Left ventricle myocardium inferior (tissue), 1 donor: ENCODE data around the gene CAMK2A. TPM values are rescaled to one million over a fixed set of nuclear protein-coding genes. Genes with fewer than 3 reads are reported as not detected.

Experiments used
- DNase-seq: peaks from one replicate; pipeline ENCODE4 v3.0.0-alpha.2; 2020
- H3K27ac ChIP-seq: fragments of 200-600 bp; replicated peaks from 2 replicates; pipeline ENCODE4 v1.8.0; 2021
- H3K27me3 ChIP-seq: fragments of 200-600 bp; 2 replicates; pipeline ENCODE4 v1.8.0; 2021; ENCODE audit warnings: low read depth
- H3K36me3 ChIP-seq: fragments of 200-600 bp; 2 replicates; pipeline ENCODE4 v1.8.0; 2021
- H3K4me1 ChIP-seq: fragments of 200-600 bp; 2 replicates; pipeline ENCODE4 v1.8.0; 2021
- H3K4me3 ChIP-seq: fragments of 200-600 bp; 2 replicates; pipeline ENCODE4 v1.8.0; 2021; ENCODE audit warnings: mild to moderate bottlenecking, moderate library complexity
- H3K9me3 ChIP-seq: fragments of 200-600 bp; replicated peaks from 2 replicates; pipeline ENCODE4 v1.8.0; 2021
- CTCF ChIP-seq: fragments of 200-600 bp; IDR thresholded peaks from 2 replicates; pipeline ENCODE4 v1.8.0; 2021; ENCODE audit warnings: antibody characterized with exemption, mild to moderate bottlenecking, borderline replicate concordance
- intact Hi-C: fragments of 100-400 bp; cut with micrococcal nuclease; formaldehyde crosslinking; loops from one replicate; pipeline ENCODE4 v1.11.0; 2022
- total RNA-seq: library from RNA; stranded (reverse); fragmentation: NEBNext Ultra II Directional; extraction: Animal tissue kit (Norgen Biotek cat#: 25700); gene quantifications from one replicate; pipeline ENCODE4 v1.2.1, GENCODE V29; 2021
- donor health status: DM: no; HTN: yes; CAD: no; lungs with severe emphysema.

Gene CAMK2A
- total RNA-seq, 1 donor from 2014 or later: 19.4 TPM

- no peak for TF ChIP-seq CTCF
- H3K4me3 ChIP-seq: no peak overlapping the region
- intact Hi-C loops: no loop called here
- DNase-seq: no peak
- no peaks in the 10 kb centered on the region for H3K9me3 ChIP-seq
- H3K27me3 ChIP-seq: peaks cover 45% of the 10 kb centered on the region
- no peak overlapping the region for H3K27ac ChIP-seq
- H3K36me3 ChIP-seq: no peaks in the 10 kb centered on the region
- H3K4me1 ChIP-seq: peaks cover 23% of the 10 kb centered on the region
Observed at GRCh38 chr5:150305557-150305956, 16.0 kb upstream of the CAMK2A start.

- H3K27me3 ChIP-seq: peaks cover 47% of the 10 kb centered on the region
- H3K9me3 ChIP-seq: no peaks in the 10 kb centered on the region
- H3K4me1 ChIP-seq: peaks cover 23% of the 10 kb centered on the region
- no peak overlapping the region for H3K27ac ChIP-seq
- no peaks in the 10 kb centered on the region for H3K36me3 ChIP-seq
- H3K4me3 ChIP-seq: no peak overlapping the region
- no peak for TF ChIP-seq CTCF
- DNase-seq: no peak
- intact Hi-C loops: no loop called here
Observed at GRCh38 chr5:150305095-150305494, 15.5 kb upstream of the CAMK2A start.

GRCh38 chr5:150304481-150305081, 15.0 kb upstream of the CAMK2A start:
- DNase-seq: no peak
- H3K27me3 ChIP-seq: peaks cover 50% of the 10 kb centered on the region
- intact Hi-C loops: no loop called here
- H3K9me3 ChIP-seq: no peaks in the 10 kb centered on the region
- no peaks in the 10 kb centered on the region for H3K36me3 ChIP-seq
- peak overlapping the region; percentile 61 for H3K27ac ChIP-seq
- TF ChIP-seq CTCF: no peak
- H3K4me1 ChIP-seq: peaks cover 23% of the 10 kb centered on the region
- no peak overlapping the region for H3K4me3 ChIP-seq

GRCh38 chr5:150303660-150304386, 14.2 kb upstream of the CAMK2A start:
- Histone ChIP-seq H3K36me3 (no peaks in the 10 kb centered on the region), H3K27ac (peak overlapping the region; percentile 61), H3K27me3 (peaks cover 51% of the 10 kb centered on the region), H3K9me3 (no peaks in the 10 kb centered on the region), H3K4me3 (no peak overlapping the region), H3K4me1 (peaks cover 23% of the 10 kb centered on the region)
- no peak for DNase-seq
- intact Hi-C loops: no loop called here
- no peak for TF ChIP-seq CTCF

GRCh38 chr5:150303070-150303615, 13.6 kb upstream of the CAMK2A start:
- H3K36me3 ChIP-seq: no peaks in the 10 kb centered on the region
- TF ChIP-seq CTCF: no peak
- peaks cover 23% of the 10 kb centered on the region for H3K4me1 ChIP-seq
- no peak for DNase-seq
- H3K27ac ChIP-seq: peak overlapping the region; percentile 61
- peak overlapping the region; percentile 58 for H3K4me3 ChIP-seq
- peaks cover 51% of the 10 kb centered on the region for H3K27me3 ChIP-seq
- no peaks in the 10 kb centered on the region for H3K9me3 ChIP-seq
- intact Hi-C loops: no loop called here
